MM.1S (cell line): Measurements from ENCODE around the gene SPTLC1.

ENCODE experiments used
- DNase-seq: peaks from one replicate; pipeline ENCODE4 v3.0.0-alpha.2; 2015
- H2AFZ ChIP-seq: fragments of 300-600 bp; sonication (generic); 2 replicates; pipeline ENCODE4 v1.6.0; 2016; ENCODE audit warnings: antibody characterized with exemption, low read length
- H3F3A ChIP-seq: fragments of 300-600 bp; sonication (generic); 2 replicates; pipeline ENCODE4 v1.6.1; 2016; ENCODE audit warnings: mild to moderate bottlenecking, antibody characterized with exemption, low read length, moderate library complexity, mixed read lengths; ENCODE audit not compliant: insufficient read depth
- H3K27ac ChIP-seq: fragments of 300-600 bp; sonication (generic); 2 replicates; pipeline ENCODE4 v1.5.1; 2016; ENCODE audit warnings: mild to moderate bottlenecking, low read length
- H3K27me3 ChIP-seq: fragments of 300-600 bp; sonication (generic); replicated peaks from 2 replicates; pipeline ENCODE4 v1.6.0; 2016; ENCODE audit warnings: low read length; ENCODE audit not compliant: insufficient read depth
- H3K36me3 ChIP-seq: fragments of 300-600 bp; sonication (generic); replicated peaks from 2 replicates; pipeline ENCODE4 v1.6.1; 2016; ENCODE audit warnings: mild to moderate bottlenecking, low read length, mixed read lengths; ENCODE audit not compliant: insufficient read depth
- H3K4me1 ChIP-seq: fragments of 300-600 bp; sonication (generic); 2 replicates; pipeline ENCODE4 v1.6.1; 2016; ENCODE audit warnings: low read length, mixed read lengths
- H3K4me2 ChIP-seq: fragments of 300-600 bp; sonication (generic); 2 replicates; pipeline ENCODE4 v1.6.0; 2016; ENCODE audit warnings: low read depth, low read length
- H3K4me3 ChIP-seq: fragments of 300-600 bp; sonication (generic); 2 replicates; pipeline ENCODE4 v1.5.1; 2016; ENCODE audit warnings: low read length, mixed read lengths
- H3K79me2 ChIP-seq: fragments of 300-600 bp; sonication (generic); 2 replicates; pipeline ENCODE4 v1.6.1; 2016; ENCODE audit warnings: mixed run types, low read length, mixed read lengths
- H3K9ac ChIP-seq: fragments of 300-600 bp; sonication (generic); 2 replicates; pipeline ENCODE4 v1.6.1; 2016; ENCODE audit warnings: low read length, mixed read lengths
- H3K9me2 ChIP-seq: fragments of 300-600 bp; sonication (generic); replicated peaks from 2 replicates; pipeline ENCODE4 v1.6.1; 2016; ENCODE audit warnings: mild to moderate bottlenecking, low read length, mixed read lengths; ENCODE audit not compliant: insufficient read depth
- H3K9me3 ChIP-seq: fragments of 300-600 bp; sonication (generic); replicated peaks from 2 replicates; pipeline ENCODE4 v1.6.1; 2016; ENCODE audit warnings: mild to moderate bottlenecking, low read length, mixed read lengths; ENCODE audit not compliant: insufficient read depth
- H4K20me1 ChIP-seq: fragments of 300-600 bp; sonication (generic); 2 replicates; pipeline ENCODE4 v1.6.1; 2016; ENCODE audit warnings: mild to moderate bottlenecking, low read length, moderate library complexity, mixed read lengths; ENCODE audit not compliant: insufficient read depth
- EZH2 ChIP-seq: fragments of 300-600 bp; sonication (generic); optimal IDR thresholded peaks from 2 replicates; pipeline ENCODE3; 2017; ENCODE audit warnings: low read depth, mild to moderate bottlenecking, antibody characterized with exemption, low read length, mixed read lengths
- EZH2phosphoT487 ChIP-seq: fragments of 300-600 bp; sonication (generic); IDR thresholded peaks from 2 replicates; pipeline ENCODE4 v1.6.1; 2018; ENCODE audit warnings: antibody characterized with exemption, low read length
- TF ChIP-seq, protein P1 (sequence below): fragments of 300-600 bp; sonication (generic); IDR thresholded peaks from 2 replicates; pipeline ENCODE4 v1.5.1; 2016; ENCODE audit warnings: antibody characterized with exemption, low read length, mixed read lengths

SPTLC1 gene

DNA sequence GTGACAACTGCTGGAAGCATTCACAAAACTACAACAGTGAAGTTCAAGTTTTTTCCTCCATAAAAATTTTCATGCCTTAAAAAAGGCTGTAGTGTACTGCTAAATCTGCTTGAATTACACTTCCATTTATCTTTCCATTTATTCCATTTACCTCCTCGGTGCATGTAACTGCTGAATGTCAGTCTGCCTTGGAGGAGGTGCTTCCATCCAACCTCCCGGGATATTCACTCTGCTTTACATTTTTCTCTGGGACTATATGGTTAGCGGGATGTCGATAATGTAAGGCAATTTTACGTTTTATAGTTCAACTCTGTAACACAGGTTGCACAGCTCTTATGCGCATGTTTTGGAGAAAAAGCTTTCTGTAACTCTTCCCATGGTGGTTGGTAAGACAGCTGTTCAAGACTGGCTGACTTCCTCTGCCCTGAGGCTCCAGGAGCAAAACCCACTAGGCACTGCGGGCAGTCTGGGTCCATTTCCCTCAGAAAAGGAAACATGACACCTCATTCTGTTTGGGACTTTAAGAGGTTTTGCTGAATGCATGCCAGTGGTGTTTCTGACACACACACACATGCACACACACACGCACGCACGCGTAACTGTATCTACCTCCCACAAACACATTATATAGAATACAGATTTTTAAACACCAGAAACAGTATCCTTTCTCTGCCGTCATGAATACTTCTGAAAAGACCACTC is 66.1 kb downstream of the SPTLC1 start:
- Histone ChIP-seq H3K4me1 (no peaks in the 10 kb centered on the region), H3K27ac (no peak overlapping the region), H3K36me3 (peaks cover 4% of the 10 kb centered on the region; the same call in 1 of the 2 replicates), H3K9me2 (no peaks in the 10 kb centered on the region), H3F3A (no peaks in the 10 kb centered on the region), H3K4me2 (no peak overlapping the region), H3K9ac (no peak overlapping the region), H2AFZ (no peak overlapping the region), H3K27me3 (no peaks in the 10 kb centered on the region), H4K20me1 (no peaks in the 10 kb centered on the region), H3K4me3 (no peak overlapping the region), H3K79me2 (0 out of 2 replicates have a peak, but pooled peaks cover 3% of the 10 kb centered on the region), H3K9me3 (no peaks in the 10 kb centered on the region)
- TF ChIP-seq EZH2 (no peak), EZH2phosphoT487 (no peak)
- TF ChIP-seq, protein P1, sequence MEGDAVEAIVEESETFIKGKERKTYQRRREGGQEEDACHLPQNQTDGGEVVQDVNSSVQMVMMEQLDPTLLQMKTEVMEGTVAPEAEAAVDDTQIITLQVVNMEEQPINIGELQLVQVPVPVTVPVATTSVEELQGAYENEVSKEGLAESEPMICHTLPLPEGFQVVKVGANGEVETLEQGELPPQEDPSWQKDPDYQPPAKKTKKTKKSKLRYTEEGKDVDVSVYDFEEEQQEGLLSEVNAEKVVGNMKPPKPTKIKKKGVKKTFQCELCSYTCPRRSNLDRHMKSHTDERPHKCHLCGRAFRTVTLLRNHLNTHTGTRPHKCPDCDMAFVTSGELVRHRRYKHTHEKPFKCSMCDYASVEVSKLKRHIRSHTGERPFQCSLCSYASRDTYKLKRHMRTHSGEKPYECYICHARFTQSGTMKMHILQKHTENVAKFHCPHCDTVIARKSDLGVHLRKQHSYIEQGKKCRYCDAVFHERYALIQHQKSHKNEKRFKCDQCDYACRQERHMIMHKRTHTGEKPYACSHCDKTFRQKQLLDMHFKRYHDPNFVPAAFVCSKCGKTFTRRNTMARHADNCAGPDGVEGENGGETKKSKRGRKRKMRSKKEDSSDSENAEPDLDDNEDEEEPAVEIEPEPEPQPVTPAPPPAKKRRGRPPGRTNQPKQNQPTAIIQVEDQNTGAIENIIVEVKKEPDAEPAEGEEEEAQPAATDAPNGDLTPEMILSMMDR = no peak
- DNase-seq = no peak

DNA sequence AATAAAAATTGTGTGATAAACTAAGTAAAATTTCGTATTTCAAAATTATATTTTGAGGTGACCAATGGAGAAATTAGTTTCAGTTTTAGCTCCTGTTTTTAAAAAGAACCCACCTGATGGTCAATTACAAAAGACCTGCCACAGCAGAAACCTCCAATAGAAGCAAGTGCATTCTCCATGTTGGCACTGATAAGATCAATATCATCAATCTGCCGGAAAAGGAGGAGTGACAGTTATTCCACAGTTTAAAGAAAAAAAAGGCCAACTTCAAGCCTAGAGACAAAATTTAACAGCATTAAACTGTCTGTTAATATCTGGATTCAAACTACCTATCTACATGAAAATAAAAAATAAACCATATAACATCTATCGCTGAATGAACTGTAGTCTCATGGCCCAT is 67.7 kb downstream of the SPTLC1 start:
- Histone ChIP-seq H3K4me1 (no peaks in the 10 kb centered on the region), H3K27ac (no peak overlapping the region), H3K9me3 (no peaks in the 10 kb centered on the region), H4K20me1 (no peaks in the 10 kb centered on the region), H3K79me2 (0 out of 2 replicates have a peak, but pooled peaks cover 3% of the 10 kb centered on the region), H3K9me2 (no peaks in the 10 kb centered on the region), H3K4me3 (no peak overlapping the region), H3K4me2 (no peak overlapping the region), H2AFZ (no peak overlapping the region), H3K27me3 (no peaks in the 10 kb centered on the region), H3K36me3 (peaks cover 4% of the 10 kb centered on the region), H3F3A (no peaks in the 10 kb centered on the region), H3K9ac (no peak overlapping the region)
- TF ChIP-seq EZH2 = no peak
- no peak for TF ChIP-seq EZH2phosphoT487
- TF ChIP-seq, protein P1 = no peak
- DNase-seq = no peak

DNA sequence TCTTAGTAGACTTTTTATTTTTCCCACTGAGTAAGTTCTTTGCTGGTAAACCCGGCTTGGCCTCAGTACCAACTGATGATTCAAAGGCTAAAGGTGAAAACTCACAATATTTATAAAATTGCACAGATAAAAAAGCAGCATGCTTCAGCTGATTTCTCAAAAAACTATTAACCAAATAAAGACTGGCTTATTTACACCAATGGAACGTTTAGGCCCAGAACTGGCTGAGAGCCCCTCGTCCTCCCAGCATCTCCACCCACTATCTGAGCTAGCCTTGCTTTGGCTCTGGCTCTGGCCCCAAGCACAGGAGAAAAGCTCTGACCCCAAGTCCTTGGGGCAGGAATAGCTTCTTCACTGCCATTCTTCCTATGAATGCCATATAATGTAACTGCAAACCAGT is 68.5 kb downstream of the SPTLC1 start:
- Histone ChIP-seq H3K27me3 (no peaks in the 10 kb centered on the region), H3K4me1 (no peaks in the 10 kb centered on the region), H3K27ac (no peak overlapping the region), H3K9me2 (no peaks in the 10 kb centered on the region), H3K4me2 (no peak overlapping the region), H4K20me1 (no peaks in the 10 kb centered on the region), H3K9me3 (no peaks in the 10 kb centered on the region; the same call in 1 of the 2 replicates), H3K4me3 (no peak overlapping the region), H3F3A (no peaks in the 10 kb centered on the region), H2AFZ (no peak overlapping the region), H3K9ac (no peak overlapping the region), H3K79me2 (no peaks in the 10 kb centered on the region), H3K36me3 (peaks cover 8% of the 10 kb centered on the region)
- TF ChIP-seq, protein P1 = no peak
- no peak for TF ChIP-seq EZH2
- TF ChIP-seq EZH2phosphoT487 = no peak
- no peak for DNase-seq
